8988T (cell line): ENCODE measurements around the gene PAMR1.
A peak's percentile ranks its signal among the peaks of the same experiment; 100 is the strongest.

Source experiments
- DNase-seq: peaks from one replicate; pipeline ENCODE4 v3.0.0; 2011

Gene PAMR1

DNA sequence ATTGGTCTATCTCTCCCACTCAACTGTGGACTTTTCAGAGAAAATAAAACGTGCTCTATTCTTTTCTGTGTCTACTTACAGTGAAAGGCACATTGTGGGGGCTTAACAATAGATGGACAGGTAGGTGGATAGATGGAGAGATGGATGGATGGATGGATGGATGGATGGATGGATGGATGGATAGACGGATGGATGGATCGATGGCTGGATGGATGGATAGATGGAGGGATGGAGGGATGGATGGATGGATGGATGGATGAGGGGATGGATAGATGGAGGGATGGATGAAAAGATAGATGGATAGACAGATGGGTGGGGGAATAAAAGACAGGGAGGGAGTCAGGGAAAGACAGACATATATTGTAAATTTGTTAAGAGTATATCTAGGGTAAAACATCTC lies 91.8 kb downstream of the PAMR1 start:
- DNase-seq: no peak

DNA sequence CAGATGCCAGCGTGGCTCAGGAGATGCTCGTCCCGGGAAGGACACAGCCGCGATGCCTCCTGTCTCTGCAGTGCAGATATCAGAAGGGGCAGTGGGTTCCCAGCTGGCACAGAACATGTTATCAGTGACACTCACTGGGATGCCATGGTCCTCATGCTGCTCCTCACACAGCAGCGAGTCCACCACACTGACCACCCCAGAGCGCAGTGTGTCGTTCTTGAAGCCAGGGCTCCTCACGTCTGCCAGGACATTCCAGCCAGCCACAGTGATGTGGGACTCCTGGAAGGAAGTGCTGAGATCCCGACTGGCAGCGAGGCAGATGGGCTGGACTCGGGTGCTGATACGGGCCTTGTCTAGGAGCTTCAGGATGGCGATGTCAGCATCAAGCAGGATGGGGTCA lies 93.0 kb downstream of the PAMR1 start:
- DNase-seq: no peak

DNA sequence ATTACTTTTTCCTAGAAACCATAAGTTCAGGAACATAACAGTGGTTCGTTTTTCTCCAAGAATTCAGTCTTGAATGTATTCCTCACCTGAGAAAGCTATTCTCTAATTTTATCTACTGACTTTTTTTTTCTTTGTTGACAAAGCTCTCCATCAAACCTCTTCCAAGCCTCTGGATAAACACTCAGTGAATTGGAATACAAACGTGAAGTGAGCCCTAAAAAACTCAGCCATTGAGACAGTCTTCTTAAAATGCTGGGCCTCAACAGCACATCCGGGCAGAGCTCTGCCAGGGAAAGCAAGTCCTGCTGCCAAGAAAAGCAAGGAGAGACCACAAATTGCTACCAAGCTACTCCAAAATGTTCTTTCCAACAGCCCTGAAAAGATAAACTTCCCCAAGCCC lies 98.3 kb downstream of the PAMR1 start:
- no peak for DNase-seq

GRCh38 chr11:35426351-35426750 lies 99.1 kb downstream of the PAMR1 start:
- DNase-seq: no peak

DNA sequence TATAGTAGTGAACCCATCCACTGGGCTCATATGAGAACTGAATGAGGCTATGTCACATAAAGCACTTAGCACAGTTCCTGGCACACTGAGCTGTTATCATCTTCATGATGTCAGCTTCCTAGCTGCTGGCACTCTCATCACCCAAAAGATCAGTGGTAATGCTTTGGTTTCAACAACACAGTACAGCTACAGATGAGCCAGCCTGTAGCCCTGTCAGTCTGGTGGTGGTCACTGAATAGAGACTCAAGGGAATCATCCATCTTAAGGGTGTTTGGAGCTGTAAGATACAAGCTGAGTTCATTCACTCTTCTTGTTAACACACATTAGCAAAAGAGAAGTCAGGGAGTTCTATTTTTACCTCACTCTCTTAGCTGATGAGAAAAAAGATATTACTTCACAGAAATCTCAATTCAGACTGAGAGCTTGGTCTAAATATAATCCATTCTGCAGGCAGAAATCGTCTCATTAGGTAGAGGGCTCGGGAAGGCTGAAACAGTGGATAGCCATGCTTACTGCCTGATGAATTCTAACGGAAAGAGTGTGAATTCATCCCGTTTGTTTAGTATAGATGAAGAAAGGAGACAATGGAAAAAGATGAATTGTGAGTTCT lies 99.7 kb downstream of the PAMR1 start:
- no peak for DNase-seq

- no peak for DNase-seq
Observed at GRCh38 chr11:35424157-35424940, 101.1 kb downstream of the PAMR1 start.

GRCh38 chr11:35420371-35420770 lies 105.0 kb downstream of the PAMR1 start:
- no peak for DNase-seq

DNA sequence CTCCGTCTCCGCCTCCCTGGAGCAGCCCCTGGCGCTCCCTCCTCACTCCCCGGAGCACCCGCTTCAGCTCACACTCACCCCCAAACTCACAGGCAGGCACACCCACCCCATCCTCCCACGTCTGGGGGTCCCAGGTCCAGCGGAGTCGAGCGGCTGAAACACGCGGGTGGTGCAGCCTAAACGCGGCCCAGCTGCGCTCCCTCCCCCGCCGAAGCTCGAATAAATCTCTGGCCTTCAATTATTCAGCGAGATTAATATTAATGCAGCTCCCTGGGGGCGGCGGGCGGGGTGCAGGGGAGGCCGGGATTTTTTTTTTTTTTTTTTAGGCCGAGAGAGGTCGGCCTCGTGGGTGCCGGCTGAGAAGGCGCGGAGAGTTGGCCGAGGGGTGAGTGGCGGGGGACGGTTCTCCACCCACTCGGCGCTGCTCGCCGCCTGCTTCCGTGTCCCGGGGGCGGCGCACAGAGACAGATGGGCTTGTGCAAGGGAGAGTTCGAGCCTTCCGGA lies 105.5 kb downstream of the PAMR1 start:
- DNase-seq: no peak

- no peak for DNase-seq
Observed at GRCh38 chr11:35419184-35419829, 106.1 kb downstream of the PAMR1 start, which contains the start of gene SLC1A2. TSS of gene SLC1A2 (minus strand) at chr11:35419558. CDS start at chr11:35418966, 592 bp downstream.

DNA sequence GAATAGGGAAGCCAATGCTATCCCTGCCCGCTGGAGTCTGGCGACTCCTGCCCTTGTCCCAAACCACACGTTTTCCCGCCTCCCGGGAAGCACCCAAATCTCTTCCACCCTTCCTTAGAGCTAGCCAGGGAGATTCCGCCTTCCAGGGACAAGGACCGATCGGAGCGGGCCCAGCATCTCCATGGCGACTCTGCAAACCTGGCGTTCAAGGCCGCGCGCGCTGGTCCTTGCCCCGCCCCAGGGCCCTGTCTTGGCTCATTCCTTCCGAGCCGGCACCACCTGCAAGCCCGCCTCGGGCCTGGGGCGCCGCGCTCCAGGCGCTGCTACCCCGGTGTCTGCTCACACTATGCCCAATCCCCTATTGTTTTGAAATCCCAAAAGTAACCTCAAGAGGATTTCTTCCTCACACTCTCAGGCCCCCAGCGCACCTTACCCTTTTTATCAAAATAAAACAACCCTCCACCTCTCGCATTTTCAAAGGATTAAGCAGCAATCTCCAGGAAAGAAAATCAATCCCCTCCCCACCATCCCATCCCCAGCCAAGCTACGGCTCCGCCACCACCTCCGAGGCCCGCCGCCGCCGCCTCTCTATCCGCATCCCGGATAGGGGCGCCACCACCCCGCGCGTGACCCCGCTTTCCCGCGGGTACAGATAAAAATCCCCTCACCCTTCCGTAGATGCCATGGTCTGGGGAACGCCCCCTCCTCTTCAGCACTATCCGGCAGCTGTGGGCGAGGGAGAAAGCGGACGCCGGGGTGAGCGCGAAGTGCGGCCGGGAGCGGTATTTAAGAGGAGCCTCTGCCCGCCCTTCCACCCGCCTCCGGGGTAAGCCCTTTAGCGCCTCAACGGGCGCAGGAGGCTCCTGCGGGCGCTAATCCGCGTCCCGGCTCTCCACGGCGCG lies 106.9 kb downstream of the PAMR1 start:
- DNase-seq: no peak

DNA sequence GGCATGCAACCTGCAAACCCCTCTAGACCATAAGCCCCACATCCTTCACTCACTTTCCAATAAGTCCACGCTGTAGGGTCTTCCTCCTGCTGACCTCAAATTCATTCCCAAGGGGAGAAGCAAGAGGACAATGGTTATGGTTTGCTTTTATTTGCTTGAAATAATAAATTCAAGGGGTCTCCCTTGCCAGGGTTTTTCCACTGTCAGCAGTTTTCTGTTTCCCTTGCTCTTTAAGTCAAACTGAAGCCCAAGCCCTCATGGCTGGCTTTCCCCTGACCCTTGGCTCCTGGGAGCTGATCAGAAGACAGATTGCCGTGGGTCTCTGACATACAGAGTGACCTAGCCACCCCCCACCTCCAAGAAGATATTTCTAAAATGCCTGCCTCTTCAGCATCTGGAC lies 109.9 kb downstream of the PAMR1 start:
- DNase-seq: no peak

DNA sequence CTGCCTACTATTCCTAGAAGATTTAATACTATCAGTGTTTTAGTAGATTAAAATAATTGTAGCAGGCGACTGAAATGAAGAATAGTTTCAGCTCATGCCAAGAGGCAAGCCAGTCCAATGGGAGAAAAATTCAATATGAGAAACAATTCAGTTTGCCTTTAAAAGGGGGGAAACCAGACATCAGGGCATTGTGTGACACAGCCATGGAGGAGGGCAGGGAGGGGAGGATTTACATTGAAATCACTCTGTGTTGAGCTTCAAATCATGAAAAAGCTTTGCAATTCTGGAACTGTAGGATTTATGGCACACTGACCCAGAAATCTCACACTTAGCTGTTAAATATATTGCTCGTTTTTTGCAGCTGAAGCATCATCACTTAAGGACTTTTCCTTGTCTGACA lies 110.6 kb downstream of the PAMR1 start:
- no peak for DNase-seq

GRCh38 chr11:35414311-35414710 lies 111.1 kb downstream of the PAMR1 start:
- no peak for DNase-seq

DNA sequence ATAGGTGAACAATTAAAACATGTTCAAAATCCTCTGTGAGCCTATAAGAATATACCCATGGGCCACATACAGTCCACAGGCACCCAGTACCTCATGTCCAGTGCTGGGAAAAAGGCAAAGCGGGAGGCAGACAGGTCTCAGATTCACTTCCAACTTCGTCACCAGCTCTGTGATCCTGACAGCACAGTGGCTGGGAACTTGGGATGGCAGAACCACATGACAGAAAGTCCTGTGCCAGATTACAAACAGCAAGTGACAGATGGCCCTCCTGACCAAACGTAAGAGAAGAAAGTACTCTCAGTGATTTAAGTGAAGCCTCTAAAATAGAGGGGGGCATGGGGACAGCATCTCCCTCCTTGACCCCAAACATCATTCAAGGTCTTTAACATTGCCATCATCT lies 111.8 kb downstream of the PAMR1 start:
- no peak for DNase-seq

- DNase-seq: peak; percentile 48
Observed at GRCh38 chr11:35412285-35412684, 113.1 kb downstream of the PAMR1 start.

- no peak for DNase-seq
Observed at GRCh38 chr11:35407041-35407440, 118.4 kb downstream of the PAMR1 start.

DNA sequence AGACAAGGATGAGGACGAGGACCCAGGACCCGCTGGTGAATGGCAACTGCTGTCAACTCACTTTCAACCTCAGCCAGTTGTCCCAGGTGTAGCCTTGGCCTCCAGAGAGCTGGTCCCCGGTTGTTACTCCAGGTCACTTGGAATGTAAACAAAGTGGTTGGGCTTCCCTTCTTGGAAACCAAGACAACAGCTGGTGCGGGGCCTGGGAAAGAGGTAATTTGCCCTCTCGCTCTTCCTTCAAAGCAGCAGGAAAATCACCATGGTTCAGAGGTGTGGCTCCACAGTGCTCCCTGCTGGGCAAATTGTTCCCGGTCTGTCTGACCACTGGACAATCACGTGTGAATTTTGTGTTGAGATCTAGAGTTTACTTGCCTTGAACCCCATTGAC lies 121.0 kb downstream of the PAMR1 start:
- no peak for DNase-seq

GRCh38 chr11:35403765-35404387 lies 121.5 kb downstream of the PAMR1 start:
- DNase-seq: no peak

- no peak for DNase-seq
Observed at GRCh38 chr11:35402751-35403660, 122.4 kb downstream of the PAMR1 start.

- no peak for DNase-seq
Observed at GRCh38 chr11:35398881-35399280, 126.5 kb downstream of the PAMR1 start.

- no peak for DNase-seq
Observed at GRCh38 chr11:35394941-35395340, 130.5 kb downstream of the PAMR1 start.
